ENCODE measurements around the gene EYA3. TPM values are rescaled to one million over a fixed set of nuclear protein-coding genes. Genes with fewer than 3 reads are reported as not detected.
"Not testable (repeated sequence)": the region's sequence is repeated elsewhere in the genome, so short reads cannot be mapped to it uniquely, and the experiment has no call there.

The EYA3 gene
- total RNA-seq, 1 donor from 2014 or later, result 16.0 TPM

- intact Hi-C loops (cut with DNase I), result no loop called here
Measured at GRCh38 chr1:28027238-28027637, 61.2 kb downstream of the EYA3 start.

GRCh38 chr1:28026329-28026728, 62.1 kb downstream of the EYA3 start:
- Histone ChIP-seq H3K4me1 (peaks cover 10% of the 10 kb centered on the region), H3K9me3 (no peaks in the 10 kb centered on the region), H3K27ac (no peak overlapping the region), H3K36me3 (peaks cover 0 to 6% of the 10 kb centered on the region in 2 donors), H3K4me3 (no peak overlapping the region), H3K27me3 (no peaks in the 10 kb centered on the region)
- TF ChIP-seq POLR2AphosphoS5 (IDR thresholded peaks at IDR 0.05; ENCODE audit: insufficient read depth in 1 of 2, low read depth in 1 of 2) (no peak), CTCF (IDR thresholded peaks at IDR 0.05) (no peak), POLR2A (IDR thresholded peaks at IDR 0.05) (no peak)
- intact Hi-C loops (cut with DNase I), result no loop called here
- no peak for DNase-seq (ENCODE audit: extremely low spot score in 2 of 2)

More at GRCh38 chr1:28027238-28027637, 61.2 kb downstream of the EYA3 start:
- peaks cover 0 to 3% of the 10 kb centered on the region in 2 donors for H3K36me3 ChIP-seq
- H3K27ac ChIP-seq, result no peak overlapping the region
- DNase-seq (ENCODE audit: extremely low spot score in 2 of 2), result no peak
- H3K4me1 ChIP-seq, result peaks cover 10% of the 10 kb centered on the region
- H3K4me3 ChIP-seq, result no peak overlapping the region
- TF ChIP-seq CTCF (IDR thresholded peaks at IDR 0.05), result no peak
- no peak for TF ChIP-seq POLR2AphosphoS5 (IDR thresholded peaks at IDR 0.05; ENCODE audit: insufficient read depth in 1 of 2, low read depth in 1 of 2)
- no peak for TF ChIP-seq POLR2A (IDR thresholded peaks at IDR 0.05)
- H3K27me3 ChIP-seq, result no peaks in the 10 kb centered on the region
- H3K9me3 ChIP-seq, result no peaks in the 10 kb centered on the region

- TF ChIP-seq POLR2AphosphoS5 (IDR thresholded peaks at IDR 0.05; ENCODE audit: insufficient read depth in 1 of 2, low read depth in 1 of 2) (no peak), CTCF (IDR thresholded peaks at IDR 0.05) (no peak), POLR2A (IDR thresholded peaks at IDR 0.05) (no peak)
- no peak for DNase-seq (ENCODE audit: extremely low spot score in 2 of 2)
- no peak overlapping the region for H3K27ac ChIP-seq
- peaks cover 0 to 6% of the 10 kb centered on the region in 2 donors for H3K36me3 ChIP-seq
- no peaks in the 10 kb centered on the region for H3K4me1 ChIP-seq
- H3K27me3 ChIP-seq, result no peaks in the 10 kb centered on the region
- no peaks in the 10 kb centered on the region for H3K9me3 ChIP-seq
- intact Hi-C loops (cut with DNase I), result no loop called here
- H3K4me3 ChIP-seq, result no peak overlapping the region
Measured at GRCh38 chr1:28021064-28021463, 67.3 kb downstream of the EYA3 start.

GRCh38 chr1:28010969-28011368, 77.4 kb downstream of the EYA3 start:
- DNase-seq (ENCODE audit: extremely low spot score in 2 of 2), result no peak
- intact Hi-C loops (cut with DNase I), result no loop called here
- Histone ChIP-seq H3K9me3 (no peaks in the 10 kb centered on the region), H3K36me3 (peaks cover 0 to 31% of the 10 kb centered on the region in 2 donors), H3K27ac (no peak overlapping the region), H3K4me3 (no peak overlapping the region), H3K27me3 (no peaks in the 10 kb centered on the region), H3K4me1 (no peaks in the 10 kb centered on the region)
- TF ChIP-seq POLR2A (IDR thresholded peaks at IDR 0.05) (no peak), POLR2AphosphoS5 (IDR thresholded peaks at IDR 0.05; ENCODE audit: insufficient read depth in 1 of 2, low read depth in 1 of 2) (no peak), CTCF (IDR thresholded peaks at IDR 0.05) (no peak)

GRCh38 chr1:28003117-28003516, 85.3 kb downstream of the EYA3 start:
- H3K36me3 ChIP-seq, result peaks cover 0 to 47% of the 10 kb centered on the region in 2 donors
- not testable (repeated sequence) for DNase-seq (ENCODE audit: extremely low spot score in 2 of 2)

More at GRCh38 chr1:28003117-28003516, 85.3 kb downstream of the EYA3 start:
- H3K9me3 ChIP-seq; intact Hi-C loops (cut with DNase I); H3K27me3 ChIP-seq; H3K4me1 ChIP-seq; H3K27ac ChIP-seq; H3K4me3 ChIP-seq: not testable (repeated sequence)

All from vagina (tissue), 2 donors.